OCI-LY1 (cell line): Measurements from ENCODE around the gene ALMS1.

ENCODE experiments used
- CTCF ChIP-seq: fragments of 200-600 bp; sonication (generic), shearing (Covaris generic); IDR thresholded peaks from 2 replicates; pipeline ENCODE4 v1.5.1; 2017; ENCODE audit warnings: mild to moderate bottlenecking, antibody characterized with exemption, low read length, moderate library complexity, mixed read lengths
- EZH2 ChIP-seq: fragments of 200-600 bp; sonication (generic), shearing (Covaris generic); IDR thresholded peaks from 2 replicates; pipeline ENCODE4 v1.8.0; 2017; ENCODE audit warnings: borderline replicate concordance, mixed run types, mild to moderate bottlenecking, antibody characterized with exemption, low read length, moderate library complexity, mixed read lengths

GRCh38 chr2:73359915-73360697 lies 25.5 kb upstream of the ALMS1 start:
- peak; percentile 41; the same call in 1 of the 2 replicates for TF ChIP-seq CTCF
- no peak for TF ChIP-seq EZH2
